ENCODE data around the gene FOXF1. TPM values are rescaled to one million over a fixed set of nuclear protein-coding genes. Genes with fewer than 3 reads are reported as not detected.

The FOXF1 gene
- polyA plus RNA-seq, 3 donors = not detected

DNA sequence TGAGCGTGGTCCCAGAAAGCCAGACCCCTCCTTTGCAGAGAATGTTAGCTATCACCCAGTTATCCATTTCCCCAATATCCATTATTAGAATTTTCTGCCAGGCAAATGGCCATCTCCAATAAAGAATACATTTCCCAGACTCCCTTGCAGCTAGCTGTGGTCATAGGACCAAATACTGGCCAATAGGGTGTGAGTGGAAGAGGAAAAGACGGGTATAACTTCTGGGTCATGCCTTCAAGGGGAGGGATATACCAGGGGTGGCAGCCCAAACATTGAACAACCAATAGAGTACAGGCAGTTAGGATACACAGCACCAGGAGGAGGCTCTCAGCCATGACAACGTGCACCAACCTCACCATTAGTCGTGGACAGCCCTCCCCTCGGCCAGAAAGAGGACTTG, 26.1 kb upstream of the FOXF1 start:
- no peak for DNase-seq
- no peak overlapping the region for H2AFZ ChIP-seq (ENCODE audit: insufficient read depth, low read depth, low read length, poor library complexity, severe bottlenecking)
- no peaks in the 10 kb centered on the region for H3K4me1 Mint-ChIP-seq
- no peaks in the 10 kb centered on the region for H4K20me1 ChIP-seq (ENCODE audit: insufficient read depth, low read length)
- 90% methylated on average over 4 of the region's 5 CpGs for WGBS (ENCODE audit: insufficient coverage)
- intact Hi-C loops (cut with micrococcal nuclease) = no loop called here
- no peak overlapping the region for H3K4me3 Mint-ChIP-seq
- H3K4me2 ChIP-seq (replicated peaks; ENCODE audit: extremely low read depth, low read length, poor library complexity, severe bottlenecking) = no peak overlapping the region
- H3K79me2 ChIP-seq (ENCODE audit: insufficient read depth, low read length) = no peaks in the 10 kb centered on the region
- H3K27ac ChIP-seq (ENCODE audit: low read depth in 1 of 2, low read length in 2 of 2) = no peak overlapping the region
- no peak for TF ChIP-seq CTCF (IDR thresholded peaks at IDR 0.05)
- no peak overlapping the region for H3K9ac ChIP-seq (ENCODE audit: insufficient read depth, low read length, poor library complexity, severe bottlenecking)
- peaks cover 22 to 41% (median 30%) of the 10 kb centered on the region in 3 donors for H3K27me3 Mint-ChIP-seq (ENCODE audit: low read depth in 3 of 3)
- H3K4me1 ChIP-seq (ENCODE audit: control insufficient read depth in 1 of 2, insufficient read depth in 2 of 2, low read length in 2 of 2) = no peaks in the 10 kb centered on the region
- H3K27ac Mint-ChIP-seq = no peak overlapping the region
- H3K9me3 Mint-ChIP-seq = peaks cover 2 to 17% (median 7%) of the 10 kb centered on the region in 7 donors
- H3K9me3 ChIP-seq (replicated peaks in 1 of 2; ENCODE audit: control insufficient read depth in 1 of 2, insufficient read depth in 1 of 2, low read length in 2 of 2) = peaks cover 8 to 14% of the 10 kb centered on the region in 2 donors
- no peaks in the 10 kb centered on the region for H3K36me3 Mint-ChIP-seq
- no peaks in the 10 kb centered on the region for H3K36me3 ChIP-seq (replicated peaks in 1 of 2; ENCODE audit: control insufficient read depth in 1 of 2, insufficient read depth in 2 of 2, low read length in 2 of 2)
- H3K27me3 ChIP-seq (ENCODE audit: control insufficient read depth in 2 of 2, insufficient read depth in 2 of 2, low read length in 2 of 2) = peaks cover 0 to 2% of the 10 kb centered on the region in 2 donors
- no peak overlapping the region for H3K4me3 ChIP-seq (replicated peaks in 1 of 3; ENCODE audit: low read depth in 2 of 3, low read length in 3 of 3)

GRCh38 chr16:86485746-86486145, 24.6 kb upstream of the FOXF1 start:
- Histone ChIP-seq H3K4me1 (ENCODE audit: control insufficient read depth in 1 of 2, insufficient read depth in 2 of 2, low read length in 2 of 2) (no peaks in the 10 kb centered on the region), H3K4me2 (replicated peaks; ENCODE audit: extremely low read depth, low read length, poor library complexity, severe bottlenecking) (no peak overlapping the region), H3K79me2 (ENCODE audit: insufficient read depth, low read length) (no peaks in the 10 kb centered on the region), H4K20me1 (ENCODE audit: insufficient read depth, low read length) (no peaks in the 10 kb centered on the region), H2AFZ (ENCODE audit: insufficient read depth, low read depth, low read length, poor library complexity, severe bottlenecking) (no peak overlapping the region), H3K9me3 (replicated peaks in 1 of 2; ENCODE audit: control insufficient read depth in 1 of 2, insufficient read depth in 1 of 2, low read length in 2 of 2) (peaks cover 8 to 14% of the 10 kb centered on the region in 2 donors), H3K4me3 (replicated peaks in 1 of 3; ENCODE audit: low read depth in 2 of 3, low read length in 3 of 3) (no peak overlapping the region), H3K9ac (ENCODE audit: insufficient read depth, low read length, poor library complexity, severe bottlenecking) (no peak overlapping the region), H3K27me3 (ENCODE audit: control insufficient read depth in 2 of 2, insufficient read depth in 2 of 2, low read length in 2 of 2) (peaks cover 0 to 8% of the 10 kb centered on the region in 2 donors), H3K36me3 (replicated peaks in 1 of 2; ENCODE audit: control insufficient read depth in 1 of 2, insufficient read depth in 2 of 2, low read length in 2 of 2) (no peaks in the 10 kb centered on the region), H3K27ac (ENCODE audit: low read depth in 1 of 2, low read length in 2 of 2) (no peak overlapping the region)
- no peak for DNase-seq
- no peak overlapping the region for H3K27ac Mint-ChIP-seq
- H3K4me3 Mint-ChIP-seq = no peak overlapping the region
- H3K4me1 Mint-ChIP-seq = no peaks in the 10 kb centered on the region
- intact Hi-C loops (cut with micrococcal nuclease) = no loop called here
- H3K36me3 Mint-ChIP-seq = no peaks in the 10 kb centered on the region
- H3K9me3 Mint-ChIP-seq = peaks cover 2 to 17% (median 7%) of the 10 kb centered on the region in 7 donors
- 40% methylated on average over 1 of the region's 3 CpGs for WGBS (ENCODE audit: insufficient coverage)
- peaks cover 23 to 40% (median 31%) of the 10 kb centered on the region in 3 donors for H3K27me3 Mint-ChIP-seq (ENCODE audit: low read depth in 3 of 3)
- TF ChIP-seq CTCF (IDR thresholded peaks at IDR 0.05) = no peak
